K562 (cell line): ENCODE measurements around the gene TMPRSS6. TPM values are rescaled to one million over a fixed set of nuclear protein-coding genes. Genes with fewer than 3 reads are reported as not detected.

Experiments
- ATAC-seq: fragments of 200-7000 bp; cut with Tn5 transposase; 3 replicates; pipeline ENCODE4 v1.9.1; 2020; ENCODE audit warnings: moderate library complexity
- BruUV-seq: library from RNA; stranded (reverse); fragments of 400-500 nt; replicated peaks from 2 replicates; lab custom pipeline; 2021; lab: Mats Ljungman, UMichigan
- CTCF ChIA-PET: fragments of 300-600 bp; formaldehyde crosslinking; extraction: SDS; loops from one replicate; lab custom pipeline; 2021; ENCODE audit warnings: low intra/inter-chr PET ratio; lab: Yijun Ruan, JAX
- POLR2A ChIA-PET: fragments of 300-600, 350-650 bp; sonication (Branson Sonifier 250); formaldehyde crosslinking; extraction: SDS; loops from one replicate; lab custom pipeline; 2021; ENCODE audit warnings: antibody characterized with exemption, inconsistent platforms; lab: Yijun Ruan, JAX
- DNase-seq, 4 experiments: peaks; one replicate each; pipeline versions ENCODE4 v3.0.0 to v3.0.0-alpha.2; 2011 to 2018; ENCODE audit warnings: low spot score in 3 of 4, mixed read lengths in 3 of 4; ENCODE audit errors: extremely low read depth in 1 of 4
- FAIRE-seq: peaks from 2 replicates; lab custom pipeline; 2011; peaks lifted over from hg19 to GRCh38; lab: Jason Lieb, UNC
- H2AFZ ChIP-seq: 2 replicates; pipeline ENCODE4 v1.6.0; 2011; ENCODE audit warnings: low read depth, low read length, control low read depth, inconsistent platforms
- H3K27ac ChIP-seq: fragments of 200-600 bp; 3 replicates; pipeline ENCODE4 v1.8.0; 2011; ENCODE audit warnings: low read depth, mild to moderate bottlenecking, control low read depth, inconsistent platforms, low read length, moderate library complexity, mixed read lengths; ENCODE audit errors: extremely low read depth
- H3K27me3 ChIP-seq, 2 experiments: fragments of 300-600 bp in 1 of 2; 2 replicates in 1 of 2; 3 replicates in 1 of 2; pipeline versions ENCODE4 v1.6.0 to v1.8.0; 2011; ENCODE audit warnings: inconsistent platforms in 2 of 2, low read length in 2 of 2, mild to moderate bottlenecking in 1 of 2, mixed read lengths in 1 of 2, moderate library complexity in 1 of 2; ENCODE audit not compliant: control insufficient read depth in 2 of 2, insufficient read depth in 2 of 2
- H3K36me3 ChIP-seq: fragments of 300-600 bp; 3 replicates; pipeline ENCODE4 v1.8.0; 2011; ENCODE audit warnings: mild to moderate bottlenecking, low read length, inconsistent platforms; ENCODE audit not compliant: control insufficient read depth, insufficient read depth
- H3K4me1 ChIP-seq, 2 experiments: fragments of 200-600 bp in 1 of 2; replicated peaks in 1 of 2; 2 replicates in 1 of 2; 3 replicates in 1 of 2; pipeline versions ENCODE4 v1.5.1 to v1.8.0; 2011; ENCODE audit warnings: inconsistent platforms in 2 of 2, low read length in 2 of 2, mild to moderate bottlenecking in 1 of 2, mixed read lengths in 1 of 2, moderate library complexity in 1 of 2; ENCODE audit not compliant: control insufficient read depth in 2 of 2, insufficient read depth in 2 of 2
- H3K4me2 ChIP-seq: 2 replicates; pipeline ENCODE4 v1.6.1; 2011; ENCODE audit warnings: low read length, control low read depth, inconsistent platforms, mixed read lengths; ENCODE audit not compliant: insufficient read depth
- H3K4me3 ChIP-seq: fragments of 200-600 bp; sonication (generic), shearing (Covaris generic); 2 replicates; pipeline ENCODE4 v1.5.1; 2016; ENCODE audit warnings: control low read depth, inconsistent platforms
- H3K79me2 ChIP-seq: fragments of 200-600 bp; 3 replicates; pipeline ENCODE4 v1.8.0; 2011; ENCODE audit warnings: low read length, inconsistent platforms; ENCODE audit not compliant: control insufficient read depth, insufficient read depth
- H3K9ac ChIP-seq, 2 experiments: 2 replicates each; pipeline versions ENCODE4 v1.6.0 to v1.6.1; 2011; ENCODE audit warnings: low read depth in 2 of 2, low read length in 2 of 2, control low read depth in 1 of 2, inconsistent platforms in 1 of 2, mild to moderate bottlenecking in 1 of 2, mixed read lengths in 1 of 2; ENCODE audit not compliant: insufficient read depth in 1 of 2
- H3K9me1 ChIP-seq: one replicate; pipeline ENCODE4 v1.6.0; 2011; ENCODE audit warnings: inconsistent platforms, mild to moderate bottlenecking, low read length, moderate library complexity; ENCODE audit not compliant: control insufficient read depth, insufficient read depth
- H3K9me3 ChIP-seq: replicated peaks from 2 replicates; pipeline ENCODE4 v1.5.1; 2011; ENCODE audit warnings: low read depth, low read length, inconsistent platforms; ENCODE audit not compliant: control insufficient read depth, insufficient read depth
- H4K20me1 ChIP-seq: replicated peaks from 2 replicates; pipeline ENCODE4 v1.6.1; 2011; ENCODE audit warnings: low read length, inconsistent platforms, mixed read lengths; ENCODE audit not compliant: control insufficient read depth, insufficient read depth
- CBFA2T3 ChIP-seq: fragments of 450-650 bp; IDR thresholded peaks from 2 replicates; pipeline ENCODE4 v1.6.1; 2017
- EZH2 ChIP-seq: IDR thresholded peaks from 2 replicates; pipeline ENCODE4 v1.6.1; 2012; ENCODE audit warnings: low read depth, mild to moderate bottlenecking, inconsistent platforms, low read length, borderline replicate concordance
- FIP1L1 ChIP-seq: fragments of 200-400 bp; formaldehyde crosslinking; IDR thresholded peaks from 2 replicates; pipeline ENCODE4 v1.6.1; 2018; ENCODE audit warnings: mild to moderate bottlenecking, low read depth, low read length; ENCODE audit not compliant: poor library complexity, severe bottlenecking
- HNRNPL ChIP-seq: fragments of 200-400 bp; formaldehyde crosslinking; IDR thresholded peaks from 2 replicates; pipeline ENCODE4 v1.6.1; 2017; ENCODE audit warnings: low read depth, mild to moderate bottlenecking, low read length
- SRF ChIP-seq, 2 experiments: fragments of 250-450, 450-650 bp in 1 of 2; sonication (Bioruptor Pico) in 1 of 2; sonication (generic) in 1 of 2; formaldehyde crosslinking; IDR thresholded peaks; 2 replicates each; pipeline versions ENCODE4 v1.5.0 to v1.5.1; 2020 to 2022; ENCODE audit warnings: mild to moderate bottlenecking in 1 of 2, missing genetic modification reagents in 1 of 2
- SRSF3 ChIP-seq: fragments of 200-400 bp; formaldehyde crosslinking; IDR thresholded peaks from 2 replicates; pipeline ENCODE4 v1.6.1; 2016; ENCODE audit warnings: mild to moderate bottlenecking, low read length, moderate library complexity; ENCODE audit not compliant: insufficient read depth
- STAT6 ChIP-seq: sonication (generic); formaldehyde crosslinking; IDR thresholded peaks from 2 replicates; pipeline ENCODE4 v1.8.1; 2023; ENCODE audit warnings: mild to moderate bottlenecking, missing genetic modification reagents
- TEAD1 ChIP-seq, 2 experiments: fragments of 450-650 bp in 1 of 2; sonication (generic) in 1 of 2; formaldehyde crosslinking; IDR thresholded peaks; 2 replicates each; pipeline versions ENCODE4 v1.4.0 to v1.8.0; 2020 to 2022; ENCODE audit warnings: mild to moderate bottlenecking in 2 of 2, missing genetic modification reagents in 1 of 2
- ZBTB1 ChIP-seq: sonication (generic); formaldehyde crosslinking; IDR thresholded peaks from 2 replicates; pipeline ENCODE4 v1.8.1; 2023; ENCODE audit warnings: missing genetic modification reagents, low read depth, mild to moderate bottlenecking, borderline replicate concordance
- ZNF124 ChIP-seq: sonication (generic); formaldehyde crosslinking; IDR thresholded peaks from 2 replicates; pipeline ENCODE4 v1.8.1; 2022; ENCODE audit warnings: missing genetic modification reagents
- ZNF592 ChIP-seq: fragments of 450-650 bp; IDR thresholded peaks from 2 replicates; pipeline ENCODE4 v1.6.1; 2017; ENCODE audit warnings: antibody characterized with exemption, mild to moderate bottlenecking
- ZNF707 ChIP-seq: fragments of 250-450 bp; sonication (Bioruptor Pico); conservative IDR thresholded peaks from 2 replicates; pipeline ENCODE4 v1.8.0; 2022; ENCODE audit warnings: inconsistent platforms, mild to moderate bottlenecking, moderate library complexity
- WGBS: fragments of 100-300 bp; shearing (Covaris generic); methylation state at CpG from one replicate; pipeline ENCODE4 v1.1.6; 2016; ENCODE audit warnings: low coverage, mixed read lengths; ENCODE audit not compliant: insufficient coverage; ENCODE audit errors: missing lambda C conversion rate; 5-methylcytosine and 5-hydroxymethylcytosine counted together
- in situ Hi-C: fragments of 300-500 bp; cut with MboI; formaldehyde crosslinking; loops from 4 replicates; pipeline ENCODE4 v1.15.0; 2018; ENCODE audit warnings: inconsistent platforms, mixed read lengths
- intact Hi-C: fragments of 100-400 bp; cut with micrococcal nuclease; formaldehyde crosslinking; loops from 2 replicates; pipeline ENCODE4 v1.14.2; 2022
- polyA plus RNA-seq, 8 experiments: library from polyadenylated mRNA; depleted of rRNA in 4 of 8; stranded (reverse) in 5 of 8; unstranded in 3 of 8; fragments of >200 nt; fragmentation: Nextera tagmentation in 2 of 8; fragmentation: Illumina TruSeq in 1 of 8; extraction: Ambion mirVana in 2 of 8; extraction: Trizol in 1 of 8; gene quantifications; 2 replicates each; pipeline versions ENCODE4 v1.2.1 to v1.2.3, GENCODE V29; 2011 to 2014; ENCODE audit warnings: inconsistent platforms in 1 of 8, missing spikeins in 1 of 8
- total RNA-seq, 7 experiments: library from RNA; depleted of rRNA in 6 of 7; stranded (reverse); fragments of >200 nt in 6 of 7; fragmentation: Illumina TruSeq in 2 of 7; extraction: Trizol in 2 of 7; gene quantifications; 2 replicates each; pipeline versions ENCODE4 v1.2.1 to v1.2.3, GENCODE V29; 2011 to 2021; ENCODE audit warnings: low replicate concordance in 1 of 7

Gene TMPRSS6
- total and polyA plus RNA-seq, 9 of the 15 experiments (the other 6 are each of a cell fraction or from before 2014, with no cell fraction given), result 0.03 TPM; not detected in 8

GRCh38 chr22:37070744-37071143 lies 38.8 kb downstream of the TMPRSS6 start:
- no TSS peak for BruUV-seq
- ATAC-seq (no peak), DNase-seq (no peak), FAIRE-seq (no peak)
- ChIA-PET CTCF (no interaction called here), POLR2A (interaction anchor here (0.6 kb wide), 1 partner anchor 10 kb away, joined by 3 read pairs; no protein-coding TSS in a partner anchor)
- H3K9ac ChIP-seq, result no peak overlapping the region
- H3K9me1 ChIP-seq, result no peaks in the 10 kb centered on the region
- H3K27ac ChIP-seq, result no peak overlapping the region
- no peak overlapping the region for H3K4me2 ChIP-seq
- no peaks in the 10 kb centered on the region for H3K4me1 ChIP-seq
- H3K79me2 ChIP-seq, result no peaks in the 10 kb centered on the region
- peaks cover 0 to 41% of the 10 kb centered on the region in 2 experiments; a peak in 4 of 5 replicates for H3K27me3 ChIP-seq
- 10% methylated on average over 2 of the region's 9 CpGs for WGBS
- H3K9me3 ChIP-seq, result no peaks in the 10 kb centered on the region; the same call in 1 of the 2 replicates
- H3K4me3 ChIP-seq, result no peak overlapping the region
- H4K20me1 ChIP-seq, result no peaks in the 10 kb centered on the region
- no peak for TF ChIP-seq FIP1L1
- no peak for TF ChIP-seq EZH2
- TF ChIP-seq TEAD1 (CRISPR knock-in tag; IDR thresholded peaks at IDR 0.05), result no peak
- TF ChIP-seq ZNF707, result no peak
- TF ChIP-seq ZNF124, result no peak
- TF ChIP-seq STAT6 (CRISPR knock-in tag), result no peak
- TF ChIP-seq CBFA2T3, result no peak
- TF ChIP-seq ZBTB1 (CRISPR knock-in tag), result no peak
- TF ChIP-seq HNRNPL, result no peak
- TF ChIP-seq SRSF3, result no peak
- TF ChIP-seq ZNF592, result no peak
- TF ChIP-seq SRF (CRISPR knock-in tag; IDR thresholded peaks at IDR 0.05), result no peak
- H2AFZ ChIP-seq, result no peak overlapping the region
- no peaks in the 10 kb centered on the region for H3K36me3 ChIP-seq
- intact Hi-C loops, result no loop called here
- in situ Hi-C loops, result no loop called here
